HuH-7 (cell line): Measurements from ENCODE around the gene AMZ1.

Experiments used
- DNase-seq: peaks from one replicate; pipeline ENCODE4 v3.0.0; 2011; ENCODE audit warnings: low spot score

Gene AMZ1

DNA sequence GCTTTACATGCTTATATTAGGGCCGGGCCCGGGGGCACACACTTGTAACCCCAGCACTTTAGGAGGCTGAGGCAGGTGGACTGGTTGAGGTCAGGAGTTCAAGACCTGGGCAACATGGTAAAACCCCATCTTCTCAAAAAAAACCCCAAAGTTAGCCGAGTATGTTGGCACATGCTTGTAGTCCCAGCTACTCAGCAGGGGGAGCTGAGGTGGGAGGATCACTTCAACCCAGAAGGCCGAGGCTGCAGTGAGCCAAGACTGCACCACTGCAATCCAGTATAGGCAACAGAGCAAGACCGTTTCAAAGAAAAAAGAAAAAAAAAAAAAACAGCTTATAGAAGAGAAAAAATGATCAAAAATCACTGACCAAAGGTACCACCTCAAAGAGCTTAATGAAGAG lies 63.1 kb downstream of the AMZ1 start:
- DNase-seq, result no peak

DNA sequence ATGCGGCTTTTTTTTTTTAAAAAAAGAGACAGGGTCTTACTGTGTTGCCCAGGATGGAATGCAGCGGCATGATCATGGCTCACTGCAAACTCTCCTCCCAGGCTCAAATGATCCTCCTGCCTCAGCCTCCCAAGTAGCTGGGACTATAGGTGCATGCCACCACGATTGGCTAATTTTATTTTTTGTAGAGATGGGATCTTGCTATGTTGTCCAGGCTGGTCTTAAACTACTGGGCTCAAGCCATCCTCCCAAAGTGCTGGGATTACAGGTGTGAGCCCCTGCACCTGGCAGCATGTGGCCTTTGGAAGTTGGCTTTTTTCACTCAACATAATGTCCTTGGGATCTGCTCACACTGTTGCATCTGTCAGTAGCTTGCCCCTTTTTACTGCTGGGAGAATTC lies 65.1 kb downstream of the AMZ1 start:
- DNase-seq, result no peak

DNA sequence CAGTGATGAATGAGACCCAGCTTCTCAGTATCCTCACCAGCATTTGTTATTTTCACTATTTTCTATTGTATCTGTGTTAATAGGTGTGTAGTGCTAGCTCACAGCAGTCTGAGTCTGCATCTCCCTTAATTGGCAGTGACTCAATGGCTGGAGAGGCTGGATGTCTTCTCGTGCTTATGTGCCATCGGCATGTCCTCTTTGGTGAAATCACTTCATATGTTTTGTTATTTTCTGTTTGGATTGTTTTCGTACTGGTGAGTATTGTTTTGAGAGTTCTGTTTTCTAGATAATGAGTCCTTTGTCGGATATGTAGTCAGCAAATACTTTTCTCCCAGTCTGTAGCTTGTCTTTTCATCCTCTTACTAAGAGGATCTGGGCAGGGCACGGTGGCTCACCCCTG lies 66.1 kb downstream of the AMZ1 start:
- DNase-seq, result no peak

DNA sequence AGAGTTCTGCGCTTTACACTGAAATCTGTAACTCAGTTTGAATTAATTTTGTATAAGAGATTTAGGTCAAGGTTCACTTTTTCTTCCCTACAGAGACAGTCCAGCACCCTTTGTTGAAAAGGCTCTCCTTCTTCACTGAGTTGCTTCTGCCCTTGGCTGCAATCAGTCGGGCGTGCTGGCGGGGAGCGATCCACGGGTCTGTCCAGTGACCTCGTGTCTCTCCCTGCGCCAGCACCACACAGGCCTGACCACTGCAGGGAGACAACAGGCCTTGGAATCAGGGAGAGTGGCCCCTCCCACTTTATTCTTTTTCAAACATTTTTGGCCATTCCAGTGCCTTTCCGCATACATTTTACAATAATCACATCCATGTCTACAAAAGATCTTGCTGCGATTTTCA lies 66.9 kb downstream of the AMZ1 start:
- DNase-seq, result no peak

DNA sequence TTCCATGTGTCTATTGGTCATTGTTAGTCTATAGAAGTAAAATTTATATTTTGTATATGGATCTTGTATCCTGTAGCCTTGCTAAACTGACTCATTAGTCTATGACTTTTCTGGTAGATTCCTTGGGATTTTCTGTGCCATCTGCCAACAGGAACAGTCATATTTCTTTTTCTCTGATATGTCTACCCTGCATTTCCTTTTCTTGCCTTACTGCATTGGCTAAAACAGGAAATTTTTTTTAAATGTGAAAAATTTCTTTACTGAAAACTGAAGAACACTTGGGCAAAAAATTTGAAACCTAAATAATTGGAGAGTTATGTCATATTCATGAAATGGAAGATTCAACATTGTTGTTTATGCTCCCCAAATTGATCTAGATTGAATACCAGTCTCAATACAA lies 67.5 kb downstream of the AMZ1 start:
- DNase-seq, result no peak

DNA sequence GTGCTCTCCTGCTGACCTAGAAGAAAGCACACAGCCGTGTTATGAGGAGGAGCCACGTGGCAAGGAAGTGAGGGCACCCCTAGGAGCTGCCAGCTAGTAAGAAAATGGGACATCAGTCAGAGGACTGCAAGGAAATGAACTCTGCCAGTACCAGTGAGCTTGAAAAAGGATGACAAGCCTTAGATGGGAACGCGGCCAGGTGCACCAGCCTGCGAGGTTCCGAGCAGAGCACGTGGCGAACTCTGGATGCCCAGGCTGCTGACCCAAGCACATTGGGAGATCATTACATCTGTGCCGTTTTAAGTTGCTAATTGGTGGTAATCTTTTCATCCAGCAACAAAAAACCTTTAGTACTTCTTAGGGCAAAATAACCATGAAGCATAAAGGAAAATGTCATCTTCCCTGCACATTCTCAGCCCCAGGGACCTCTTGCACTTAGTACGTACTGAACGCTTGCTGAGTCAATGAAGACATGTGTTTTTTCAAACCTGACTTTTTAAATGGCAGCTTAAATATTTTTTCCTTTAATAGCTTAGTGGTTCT lies 69.4 kb downstream of the AMZ1 start:
- no peak for DNase-seq

DNA sequence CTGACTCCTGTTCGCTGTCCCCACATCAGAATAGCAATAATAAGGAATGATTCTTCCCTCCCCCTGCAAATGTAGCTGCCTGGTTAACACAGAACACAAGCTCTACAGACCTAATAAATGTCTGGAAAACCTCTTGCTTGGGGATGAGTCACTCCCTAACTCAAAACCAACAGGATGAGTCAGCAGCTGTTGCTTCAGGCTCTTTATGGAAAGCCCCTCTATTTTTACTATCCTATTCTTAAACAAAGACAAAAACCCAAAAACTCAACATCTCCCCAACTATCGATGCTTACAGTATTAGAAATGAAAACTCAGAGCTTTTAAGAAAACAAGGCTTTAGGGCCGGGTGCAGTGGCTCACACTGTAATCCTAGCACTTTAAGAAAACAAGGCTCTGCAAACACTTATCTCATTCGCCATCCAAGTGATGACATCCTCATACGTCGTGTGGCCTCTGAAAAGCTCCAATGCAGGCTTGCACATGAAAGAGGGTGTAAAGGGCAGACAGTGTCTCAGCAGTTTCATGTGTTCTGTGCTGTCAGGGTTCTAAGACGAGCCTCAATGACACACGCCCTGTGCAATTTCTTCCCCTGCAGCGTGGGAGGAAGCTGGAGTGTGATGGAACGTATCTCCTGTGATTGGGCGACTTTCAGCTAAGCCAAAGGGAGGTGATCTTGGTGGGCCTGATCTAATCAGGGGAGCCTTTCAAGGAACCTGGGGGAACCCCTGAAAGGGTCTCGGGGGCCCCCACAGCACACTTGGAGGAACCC lies 70.1 kb downstream of the AMZ1 start:
- peak; percentile 64 for DNase-seq

DNA sequence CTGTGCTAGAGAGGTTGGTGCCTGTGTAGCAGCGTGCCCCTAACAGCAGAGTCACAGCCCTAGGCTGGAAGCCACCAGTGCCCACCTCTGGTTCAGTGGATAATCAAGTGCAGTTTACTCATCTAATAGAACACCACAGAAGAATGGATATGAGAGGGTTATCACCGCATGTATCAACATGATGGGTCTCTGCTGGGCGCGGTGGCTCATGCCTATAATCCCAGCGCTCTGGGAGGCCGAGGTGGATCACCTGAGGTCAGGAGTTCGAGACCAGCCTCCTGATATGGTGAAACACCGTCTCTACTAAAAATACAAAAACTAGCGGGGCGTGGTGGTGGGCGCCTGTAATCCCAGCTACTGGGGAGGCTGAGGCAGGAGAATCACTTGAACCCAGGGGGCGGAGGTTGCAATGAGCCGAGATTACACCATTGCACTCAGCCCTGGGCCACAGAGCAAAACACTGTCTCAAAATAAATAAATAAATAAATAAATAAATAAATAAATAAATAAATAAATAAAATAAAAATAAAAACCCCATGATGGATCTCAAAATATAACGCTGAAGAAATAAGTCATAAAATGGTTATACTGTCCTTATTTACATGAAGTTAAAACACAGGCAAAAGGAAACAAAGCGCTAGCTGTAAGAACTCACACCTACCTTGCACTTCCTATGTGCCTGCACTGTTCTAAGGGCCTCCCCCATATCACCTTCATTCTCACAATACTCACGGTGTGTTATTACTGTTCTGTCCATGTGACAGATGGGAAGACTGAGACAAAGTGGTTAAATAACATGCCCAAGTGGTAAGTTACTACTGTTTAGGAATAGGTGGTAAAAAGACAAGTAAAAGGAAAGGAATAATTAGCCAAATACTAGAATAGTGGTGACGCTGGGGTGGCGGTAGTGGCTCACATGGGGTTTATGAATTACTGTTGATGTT lies 70.9 kb downstream of the AMZ1 start:
- DNase-seq, result no peak

DNA sequence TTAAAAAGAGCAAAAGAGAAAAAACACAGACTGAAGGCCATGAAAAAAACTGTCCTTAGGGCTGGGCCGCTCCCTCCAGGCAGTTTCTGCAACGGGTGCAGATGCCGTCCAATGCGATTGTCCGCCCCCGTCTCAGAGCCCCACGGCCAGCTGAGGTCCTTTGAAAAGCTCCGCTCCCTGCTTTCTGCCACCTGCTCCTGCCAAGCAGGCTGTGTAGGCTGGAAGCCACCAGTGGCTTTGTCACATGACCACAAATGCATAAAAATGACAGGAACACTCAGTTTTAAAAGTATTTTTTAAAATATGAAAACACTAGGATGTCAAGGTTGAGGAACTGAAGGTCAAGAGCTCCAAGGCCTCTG lies 71.7 kb downstream of the AMZ1 start:
- no peak for DNase-seq

DNA sequence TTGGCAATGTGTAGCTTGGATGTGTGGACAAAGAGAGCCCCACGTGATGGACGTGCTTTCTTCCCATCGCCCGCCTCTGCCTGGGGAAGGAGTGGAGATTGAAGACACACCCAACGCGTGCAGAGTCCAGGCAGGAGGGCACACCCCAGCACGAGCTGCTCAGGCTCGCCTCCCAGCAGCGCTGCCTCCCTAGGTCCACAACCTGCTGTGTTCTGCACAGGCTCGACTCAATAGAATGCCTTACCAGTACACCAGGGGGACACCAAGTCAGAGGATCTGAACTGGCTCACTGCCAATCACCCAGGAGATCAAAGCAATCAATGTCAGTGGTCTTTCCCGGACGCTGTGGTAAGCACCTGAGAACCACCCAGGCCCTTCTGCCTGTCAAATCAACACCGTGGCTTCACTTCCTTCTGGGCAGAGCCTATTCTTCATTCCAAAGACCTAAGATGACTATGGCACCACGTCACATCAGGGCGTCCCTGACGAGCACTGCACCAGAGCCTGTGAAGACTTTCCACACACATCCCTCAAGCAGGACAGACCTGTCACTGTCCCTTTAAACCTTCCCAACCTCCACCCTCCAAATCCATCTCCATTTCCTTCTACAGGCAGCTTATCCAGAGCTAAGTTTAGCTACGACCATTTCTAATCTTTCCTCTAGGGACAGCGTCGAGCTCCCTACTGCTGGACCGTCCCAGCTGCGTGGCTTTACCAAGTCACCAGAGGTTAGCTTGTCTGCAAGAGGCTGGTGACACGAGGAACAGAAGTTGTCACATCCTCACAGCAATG lies 72.3 kb downstream of the AMZ1 start:
- peak; percentile 75 for DNase-seq

DNA sequence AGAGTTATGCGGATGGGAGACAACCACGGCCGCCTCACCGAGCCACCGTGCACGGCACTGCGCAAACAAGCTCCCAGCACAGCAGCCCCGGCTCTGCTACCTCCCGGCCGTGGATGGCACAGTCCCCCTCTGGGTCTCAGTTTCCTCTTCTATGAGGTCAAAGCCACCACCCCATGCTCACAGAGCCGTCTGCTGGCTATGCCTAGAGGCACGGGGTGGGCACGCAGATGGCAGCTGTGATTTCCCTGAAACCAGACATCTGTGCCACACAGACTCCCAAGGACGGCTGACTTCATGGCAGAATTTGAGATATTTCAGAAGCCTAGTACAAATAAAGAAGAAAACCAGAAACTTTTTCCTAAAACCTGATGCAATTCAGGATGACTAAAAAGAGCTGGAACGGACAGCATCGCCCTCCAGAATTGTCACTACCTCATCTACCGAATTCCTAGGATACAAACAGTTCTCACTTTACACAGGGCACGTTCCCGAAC lies 73.2 kb downstream of the AMZ1 start:
- DNase-seq, result no peak

DNA sequence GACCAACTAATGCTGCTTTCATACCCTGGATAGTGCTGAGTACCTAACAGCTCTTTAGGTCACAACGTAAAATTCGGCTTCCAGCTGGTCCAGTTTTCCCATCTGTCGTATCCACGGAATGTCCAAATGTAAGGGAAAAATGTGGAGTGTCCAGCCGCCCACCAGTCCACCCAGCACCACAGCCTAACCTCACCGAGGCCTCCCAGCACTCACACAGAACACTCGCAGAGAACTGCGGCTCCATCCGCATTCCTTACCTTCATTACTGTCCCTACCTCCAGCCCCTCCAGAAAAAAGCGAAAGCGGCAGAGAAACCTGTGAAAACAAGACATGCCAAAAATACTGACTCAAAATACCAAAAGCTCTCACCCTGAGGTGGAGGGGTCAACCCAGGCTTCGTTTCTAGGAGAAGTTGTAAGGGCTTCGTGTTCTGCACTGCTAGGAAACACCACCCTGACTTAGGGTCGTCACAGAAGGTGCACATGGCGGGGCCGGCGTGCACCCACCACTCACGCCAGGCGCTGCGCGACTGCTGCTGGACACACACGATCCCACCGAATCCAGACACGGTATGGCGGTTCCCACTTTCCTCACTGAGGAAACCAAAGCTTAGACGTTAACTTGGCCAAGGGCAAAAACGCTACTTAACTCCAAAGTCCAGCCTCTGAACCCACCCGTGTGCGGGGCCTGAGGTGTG lies 73.9 kb downstream of the AMZ1 start:
- no peak for DNase-seq

DNA sequence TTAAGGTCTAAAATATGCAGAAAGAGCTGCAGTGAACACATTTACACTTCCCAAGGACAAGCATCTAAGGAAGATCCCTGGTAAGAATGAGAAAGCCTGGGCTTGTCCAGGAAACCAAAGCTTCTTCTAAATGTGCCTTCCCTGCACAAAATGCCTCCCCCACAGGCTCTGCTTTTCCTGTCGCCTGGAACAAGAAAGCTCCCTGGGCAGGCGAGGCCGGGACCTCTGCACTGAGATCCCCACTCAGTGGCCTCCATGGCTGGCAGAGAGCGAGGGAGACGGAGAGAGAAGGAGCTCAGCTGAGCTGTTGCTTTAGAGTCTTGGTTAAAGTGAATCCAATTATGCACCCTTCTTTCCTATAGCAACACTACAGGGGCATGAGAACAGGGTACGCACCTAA lies 75.6 kb downstream of the AMZ1 start:
- DNase-seq, result no peak

DNA sequence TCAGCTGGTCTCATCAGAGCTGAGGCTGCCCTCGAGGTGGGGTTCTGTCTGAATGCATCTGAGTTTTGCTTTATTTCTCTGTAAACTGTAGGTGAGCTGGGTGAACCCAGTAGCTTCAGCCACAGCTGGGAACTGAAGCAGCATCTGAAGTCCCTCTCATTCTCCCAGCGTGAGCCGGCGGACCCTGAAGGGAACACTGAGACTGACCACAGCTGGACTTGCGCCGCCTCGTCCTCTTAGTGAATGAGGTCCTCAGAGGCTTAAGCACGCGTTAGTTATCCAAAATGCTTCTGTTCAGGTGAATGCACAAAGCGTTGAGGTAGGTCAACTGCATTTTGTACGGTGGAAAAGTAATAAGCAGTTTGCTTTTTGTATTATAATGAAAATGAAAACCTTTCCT lies 76.6 kb downstream of the AMZ1 start:
- DNase-seq, result no peak
